SK-N-SH treated with all-trans-retinoic acid at 6 μM for 48 hours (cell line): ENCODE results near the gene OR4D1.

Experiments used
- CSDC2 ChIP-seq: fragments of 250-450 bp; sonication (Bioruptor Pico); IDR thresholded peaks from 2 replicates; pipeline ENCODE4 v1.5.0; 2020; ENCODE audit warnings: mild to moderate bottlenecking, moderate library complexity
- GLIS3 ChIP-seq: fragments of 250-450 bp; sonication (Bioruptor Pico); IDR thresholded peaks from 2 replicates; pipeline ENCODE4 v1.5.0; 2020; ENCODE audit warnings: mild to moderate bottlenecking, moderate library complexity
- ZNF565 ChIP-seq: fragments of 450-650 bp; formaldehyde crosslinking; conservative IDR thresholded peaks from 2 replicates; pipeline ENCODE4 v1.5.0; 2020; ENCODE audit warnings: low read depth, mild to moderate bottlenecking, moderate library complexity
- TF ChIP-seq, protein P1 (sequence below): fragments of 250-450 bp; sonication (Bioruptor Pico); IDR thresholded peaks from 2 replicates; pipeline ENCODE4 v1.8.0; 2020; ENCODE audit warnings: mild to moderate bottlenecking, moderate library complexity, borderline replicate concordance
- TF ChIP-seq, protein P2 (sequence below): fragments of 250-450 bp; sonication (Bioruptor Pico); IDR thresholded peaks from 2 replicates; pipeline ENCODE4 v1.5.0; 2020; ENCODE audit warnings: mild to moderate bottlenecking, moderate library complexity

DNA sequence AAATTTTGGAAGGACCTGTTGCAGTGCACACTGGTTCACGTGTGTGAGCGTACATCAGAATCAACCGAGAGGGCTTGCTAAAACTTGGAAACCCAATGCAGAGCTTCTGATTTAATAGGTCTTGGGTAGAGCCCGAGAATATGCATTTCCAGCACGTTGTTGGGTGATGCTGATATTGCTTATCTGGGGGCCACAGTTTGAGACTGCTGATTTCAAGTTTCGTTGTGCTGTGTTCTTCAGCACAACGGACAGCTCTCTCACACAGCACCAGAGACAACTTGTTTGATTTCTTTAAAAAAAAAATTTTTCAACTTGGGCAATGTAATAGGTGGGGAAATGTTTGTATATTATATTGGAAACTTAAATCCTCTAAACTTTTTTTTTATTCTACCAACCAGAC, 28.0 kb downstream of the OR4D1 start:
- TF ChIP-seq GLIS3 (CRISPR knock-in tag), result no peak
- no peak for TF ChIP-seq CSDC2
- TF ChIP-seq, protein P1, sequence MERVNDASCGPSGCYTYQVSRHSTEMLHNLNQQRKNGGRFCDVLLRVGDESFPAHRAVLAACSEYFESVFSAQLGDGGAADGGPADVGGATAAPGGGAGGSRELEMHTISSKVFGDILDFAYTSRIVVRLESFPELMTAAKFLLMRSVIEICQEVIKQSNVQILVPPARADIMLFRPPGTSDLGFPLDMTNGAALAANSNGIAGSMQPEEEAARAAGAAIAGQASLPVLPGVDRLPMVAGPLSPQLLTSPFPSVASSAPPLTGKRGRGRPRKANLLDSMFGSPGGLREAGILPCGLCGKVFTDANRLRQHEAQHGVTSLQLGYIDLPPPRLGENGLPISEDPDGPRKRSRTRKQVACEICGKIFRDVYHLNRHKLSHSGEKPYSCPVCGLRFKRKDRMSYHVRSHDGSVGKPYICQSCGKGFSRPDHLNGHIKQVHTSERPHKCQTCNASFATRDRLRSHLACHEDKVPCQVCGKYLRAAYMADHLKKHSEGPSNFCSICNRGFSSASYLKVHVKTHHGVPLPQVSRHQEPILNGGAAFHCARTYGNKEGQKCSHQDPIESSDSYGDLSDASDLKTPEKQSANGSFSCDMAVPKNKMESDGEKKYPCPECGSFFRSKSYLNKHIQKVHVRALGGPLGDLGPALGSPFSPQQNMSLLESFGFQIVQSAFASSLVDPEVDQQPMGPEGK (CRISPR knock-in tag), result no peak
- no peak for TF ChIP-seq ZNF565
- TF ChIP-seq, protein P2, sequence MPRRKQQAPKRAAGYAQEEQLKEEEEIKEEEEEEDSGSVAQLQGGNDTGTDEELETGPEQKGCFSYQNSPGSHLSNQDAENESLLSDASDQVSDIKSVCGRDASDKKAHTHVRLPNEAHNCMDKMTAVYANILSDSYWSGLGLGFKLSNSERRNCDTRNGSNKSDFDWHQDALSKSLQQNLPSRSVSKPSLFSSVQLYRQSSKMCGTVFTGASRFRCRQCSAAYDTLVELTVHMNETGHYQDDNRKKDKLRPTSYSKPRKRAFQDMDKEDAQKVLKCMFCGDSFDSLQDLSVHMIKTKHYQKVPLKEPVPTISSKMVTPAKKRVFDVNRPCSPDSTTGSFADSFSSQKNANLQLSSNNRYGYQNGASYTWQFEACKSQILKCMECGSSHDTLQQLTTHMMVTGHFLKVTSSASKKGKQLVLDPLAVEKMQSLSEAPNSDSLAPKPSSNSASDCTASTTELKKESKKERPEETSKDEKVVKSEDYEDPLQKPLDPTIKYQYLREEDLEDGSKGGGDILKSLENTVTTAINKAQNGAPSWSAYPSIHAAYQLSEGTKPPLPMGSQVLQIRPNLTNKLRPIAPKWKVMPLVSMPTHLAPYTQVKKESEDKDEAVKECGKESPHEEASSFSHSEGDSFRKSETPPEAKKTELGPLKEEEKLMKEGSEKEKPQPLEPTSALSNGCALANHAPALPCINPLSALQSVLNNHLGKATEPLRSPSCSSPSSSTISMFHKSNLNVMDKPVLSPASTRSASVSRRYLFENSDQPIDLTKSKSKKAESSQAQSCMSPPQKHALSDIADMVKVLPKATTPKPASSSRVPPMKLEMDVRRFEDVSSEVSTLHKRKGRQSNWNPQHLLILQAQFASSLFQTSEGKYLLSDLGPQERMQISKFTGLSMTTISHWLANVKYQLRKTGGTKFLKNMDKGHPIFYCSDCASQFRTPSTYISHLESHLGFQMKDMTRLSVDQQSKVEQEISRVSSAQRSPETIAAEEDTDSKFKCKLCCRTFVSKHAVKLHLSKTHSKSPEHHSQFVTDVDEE (CRISPR knock-in tag), result no peak
